Naive B cell (primary cell): ENCODE measurements around the gene ELMOD2. TPM values are rescaled to one million over a fixed set of nuclear protein-coding genes. Genes with fewer than 3 reads are reported as not detected.
A peak's percentile ranks its signal among the peaks of the same experiment; 100 is the strongest.

ENCODE experiments used
- ATAC-seq, 2 donors: fragments of 150-1000 bp; cut with Tn5 transposase; 2 replicates each; pipeline ENCODE4 v1.10.0; 2021; ENCODE audit warnings: low read depth in 2 of 2, mild to moderate bottlenecking in 2 of 2, moderate library complexity in 2 of 2
- DNase-seq: peaks from one replicate; pipeline ENCODE4 v3.0.0; 2022
- H3K27ac Mint-ChIP-seq, 6 donors: one replicate each; pipeline ENCODE4 v1.8.0; 2020 to 2022; ENCODE audit warnings: mild to moderate bottlenecking in 6 of 6, mixed read lengths in 6 of 6, moderate library complexity in 5 of 6, inconsistent platforms in 2 of 6
- H3K27me3 Mint-ChIP-seq, 3 donors: one replicate each; pipeline ENCODE4 v1.8.0; 2021 to 2022; ENCODE audit warnings: mixed read lengths in 3 of 3, mild to moderate bottlenecking in 1 of 3
- H3K36me3 Mint-ChIP-seq, 2 donors: one replicate each; pipeline ENCODE4 v1.8.0; 2020 to 2022; ENCODE audit warnings: mixed read lengths in 2 of 2, inconsistent platforms in 1 of 2, mild to moderate bottlenecking in 1 of 2
- H3K4me1 Mint-ChIP-seq, 3 donors: one replicate each; pipeline ENCODE4 v1.8.0; 2020 to 2022; ENCODE audit warnings: mixed read lengths in 3 of 3, inconsistent platforms in 1 of 3, mild to moderate bottlenecking in 1 of 3, moderate library complexity in 1 of 3
- H3K4me3 Mint-ChIP-seq, 8 donors: one replicate each; pipeline ENCODE4 v1.8.0; 2020 to 2022; ENCODE audit warnings: mild to moderate bottlenecking in 8 of 8, mixed read lengths in 8 of 8, moderate library complexity in 8 of 8, inconsistent platforms in 2 of 8
- H3K9me3 Mint-ChIP-seq, 7 donors: one replicate each; pipeline ENCODE4 v1.8.0; 2020 to 2022; ENCODE audit warnings: mixed read lengths in 7 of 7, mild to moderate bottlenecking in 5 of 7, inconsistent platforms in 2 of 7, moderate library complexity in 1 of 7
- polyA plus RNA-seq, 6 donors: library from polyadenylated mRNA; unstranded; fragments of 300-500 nt; fragmentation: Illumina TruSeq; gene quantifications; one replicate each; pipeline ENCODE4 v1.2.3, GENCODE V29; 2021; ENCODE audit warnings: low read depth in 6 of 6

The ELMOD2 gene
- polyA plus RNA-seq, 6 donors from 2014 or later = 3.1 to 8.1 (median 6.7) TPM

- H3K4me3 Mint-ChIP-seq = peak overlapping the region in 2 of 8 donors; percentile 31 to 37
Measured at GRCh38 chr4:140556372-140557085, 32.6 kb downstream of the ELMOD2 start.

DNA sequence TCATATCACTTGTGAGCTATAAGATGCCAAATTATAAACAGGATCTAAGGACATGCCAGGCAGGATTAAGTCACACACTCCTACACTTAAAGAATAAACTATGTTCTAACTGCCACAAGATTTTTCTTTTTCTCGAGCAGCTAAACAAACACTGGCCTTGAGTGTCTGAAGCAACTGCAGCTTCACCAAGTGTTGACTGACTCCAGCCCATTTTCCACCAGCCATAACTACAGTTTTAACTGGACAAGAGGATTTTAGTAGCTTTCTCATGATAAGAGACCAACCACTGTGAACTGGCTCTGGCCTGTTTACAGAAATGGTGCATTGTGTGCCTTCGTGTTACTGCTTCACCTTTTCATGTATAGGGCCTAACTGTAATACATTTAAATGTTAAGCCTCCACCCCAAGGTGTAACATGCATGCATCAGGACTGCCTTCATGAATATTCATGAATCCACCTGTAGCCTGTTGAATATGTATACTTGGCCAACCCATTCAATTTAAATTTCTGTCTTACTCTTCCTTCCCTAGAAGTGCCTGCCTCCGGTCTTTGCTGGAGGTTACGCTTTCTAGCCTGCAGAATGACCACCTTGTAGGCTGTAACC, 34.0 kb downstream of the ELMOD2 start:
- no peak for DNase-seq
- no peak for ATAC-seq
- peaks cover 8 to 18% (median 11%) of the 10 kb centered on the region in 3 donors for H3K4me1 Mint-ChIP-seq
- H3K27me3 Mint-ChIP-seq = peaks cover 34 to 42% (median 35%) of the 10 kb centered on the region in 3 donors
- no peaks in the 10 kb centered on the region for H3K9me3 Mint-ChIP-seq
- H3K36me3 Mint-ChIP-seq = peaks cover 1 to 4% of the 10 kb centered on the region in 2 donors
- H3K27ac Mint-ChIP-seq = peak overlapping the region in 1 of 6 donors; percentile 87
- no peak overlapping the region for H3K4me3 Mint-ChIP-seq

More at GRCh38 chr4:140556372-140557085, 32.6 kb downstream of the ELMOD2 start:
- peak overlapping the region in 2 of 6 donors; percentile 71 to 87 for H3K27ac Mint-ChIP-seq
- peaks cover 8 to 18% (median 11%) of the 10 kb centered on the region in 3 donors for H3K4me1 Mint-ChIP-seq
- peak; percentile 68 for DNase-seq
- no peaks in the 10 kb centered on the region for H3K9me3 Mint-ChIP-seq
- H3K27me3 Mint-ChIP-seq = peaks cover 27 to 42% (median 28%) of the 10 kb centered on the region in 3 donors
- H3K36me3 Mint-ChIP-seq = peaks cover 9 to 11% of the 10 kb centered on the region in 2 donors
- ATAC-seq = peak; percentile 98 to 99

DNA sequence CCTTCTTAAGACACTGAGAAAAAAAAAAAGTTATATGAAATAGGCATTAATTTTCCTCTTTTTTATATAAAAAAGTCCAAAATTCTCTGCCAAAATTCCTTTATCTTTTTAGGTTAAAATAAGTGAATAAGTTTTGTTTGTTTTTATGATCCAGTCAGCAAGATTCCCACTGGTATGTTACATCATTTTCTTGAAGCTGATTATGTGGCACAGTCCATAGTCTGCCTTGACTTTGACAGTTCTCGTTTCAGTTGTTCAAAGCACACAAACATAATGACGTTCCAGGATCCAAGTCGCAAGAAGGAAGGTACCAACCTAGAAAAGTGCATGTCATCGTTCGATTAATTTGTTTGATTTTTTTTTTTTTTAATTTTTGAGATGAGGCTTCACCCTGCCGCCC, 35.7 kb downstream of the ELMOD2 start:
- Mint-ChIP-seq H3K4me1 (peaks cover 8 to 18% (median 11%) of the 10 kb centered on the region in 3 donors), H3K9me3 (no peaks in the 10 kb centered on the region), H3K36me3 (no peaks in the 10 kb centered on the region), H3K27me3 (peaks cover 35 to 44% (median 38%) of the 10 kb centered on the region in 3 donors), H3K4me3 (no peak overlapping the region), H3K27ac (no peak overlapping the region)
- ATAC-seq (no peak), DNase-seq (no peak)

DNA sequence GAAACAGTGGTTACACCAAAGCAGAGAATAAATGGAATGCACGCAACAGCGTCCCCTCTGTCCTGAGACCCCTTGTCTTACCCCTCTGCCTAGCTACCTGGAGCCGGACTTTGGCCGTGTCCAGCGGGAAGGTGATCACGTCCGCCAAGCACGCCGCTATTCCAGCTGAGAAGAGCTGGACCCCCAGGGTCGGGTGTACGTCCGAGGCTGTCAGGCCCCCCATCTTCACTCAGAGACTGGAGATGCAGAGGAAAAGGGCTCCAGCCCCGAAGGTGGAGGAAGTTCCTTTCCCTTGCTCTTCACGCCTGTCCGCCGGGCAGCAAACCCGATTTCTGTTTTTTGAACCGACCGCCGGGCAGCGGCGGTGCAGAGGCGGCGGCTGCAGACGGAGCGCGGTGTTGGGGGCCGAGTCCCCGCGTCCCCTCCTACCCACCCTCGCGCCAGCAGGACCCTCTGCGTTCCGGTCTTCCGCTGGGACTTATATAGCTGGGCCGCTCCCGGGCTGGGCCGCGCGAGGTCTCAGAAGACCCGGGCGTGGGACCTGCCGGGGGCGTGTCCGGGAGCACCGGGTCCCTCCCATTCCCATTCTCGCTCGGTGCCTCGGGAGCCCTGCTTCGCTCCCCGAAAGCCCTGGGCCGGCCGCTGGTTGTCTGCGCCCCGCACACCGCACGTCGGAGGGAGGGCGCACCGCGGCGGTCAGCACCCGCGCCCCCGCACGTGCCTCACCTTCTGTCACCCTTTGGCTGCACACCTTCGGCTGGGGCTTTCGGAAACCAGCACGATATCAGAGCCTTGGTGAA, 44.7 kb downstream of the ELMOD2 start, which contains the start of gene UCP1:
UCP1 (minus strand) TSS at position 455 of the 800 bp plus-strand sequence; CDS start at position 223, 232 bp downstream.
- Mint-ChIP-seq H3K4me1 (peaks cover 15 to 25% (median 18%) of the 10 kb centered on the region in 3 donors), H3K27me3 (peaks cover 38 to 61% (median 51%) of the 10 kb centered on the region in 3 donors), H3K36me3 (peaks cover 11 to 21% of the 10 kb centered on the region in 2 donors), H3K9me3 (peaks cover 2 to 24% (median 9%) of the 10 kb centered on the region in 7 donors), H3K4me3 (peak within 1 kb of the TSS; percentile 46 to 95 (median 88)), H3K27ac (peak within 1 kb of the TSS in 2 of 6 donors; percentile 45 to 82)
- DNase-seq (peak; percentile 6), ATAC-seq (peak; percentile 43 to 47)

- peaks cover 11 to 21% of the 10 kb centered on the region in 2 donors for H3K36me3 Mint-ChIP-seq
- DNase-seq = no peak
- H3K27me3 Mint-ChIP-seq = peaks cover 40 to 64% (median 53%) of the 10 kb centered on the region in 3 donors
Measured at GRCh38 chr4:140569307-140569638, 45.3 kb downstream of the ELMOD2 start.

GRCh38 chr4:140571620-140572019, 47.7 kb downstream of the ELMOD2 start:
- Mint-ChIP-seq H3K36me3 (peaks cover 11 to 21% of the 10 kb centered on the region in 2 donors), H3K4me3 (no peak overlapping the region), H3K4me1 (peaks cover 15 to 25% (median 18%) of the 10 kb centered on the region in 3 donors), H3K27ac (no peak overlapping the region), H3K27me3 (peaks cover 57 to 82% (median 59%) of the 10 kb centered on the region in 3 donors), H3K9me3 (peaks cover 2 to 24% (median 9%) of the 10 kb centered on the region in 7 donors)
- ATAC-seq = no peak
- no peak for DNase-seq

More at GRCh38 chr4:140569307-140569638, 45.3 kb downstream of the ELMOD2 start:
- Mint-ChIP-seq H3K9me3 (peaks cover 2 to 24% (median 9%) of the 10 kb centered on the region in 7 donors), H3K27ac (peak overlapping the region in 1 of 6 donors; percentile 45), H3K4me3 (peak overlapping the region; percentile 46 to 95 (median 88)), H3K4me1 (peaks cover 15 to 25% (median 18%) of the 10 kb centered on the region in 3 donors)
- ATAC-seq = no peak

- Mint-ChIP-seq H3K9me3 (peaks cover 2 to 20% (median 9%) of the 10 kb centered on the region in 7 donors), H3K27me3 (peaks cover 64 to 76% (median 75%) of the 10 kb centered on the region in 3 donors)
Measured at GRCh38 chr4:140575489-140575888, 51.5 kb downstream of the ELMOD2 start.

DNA sequence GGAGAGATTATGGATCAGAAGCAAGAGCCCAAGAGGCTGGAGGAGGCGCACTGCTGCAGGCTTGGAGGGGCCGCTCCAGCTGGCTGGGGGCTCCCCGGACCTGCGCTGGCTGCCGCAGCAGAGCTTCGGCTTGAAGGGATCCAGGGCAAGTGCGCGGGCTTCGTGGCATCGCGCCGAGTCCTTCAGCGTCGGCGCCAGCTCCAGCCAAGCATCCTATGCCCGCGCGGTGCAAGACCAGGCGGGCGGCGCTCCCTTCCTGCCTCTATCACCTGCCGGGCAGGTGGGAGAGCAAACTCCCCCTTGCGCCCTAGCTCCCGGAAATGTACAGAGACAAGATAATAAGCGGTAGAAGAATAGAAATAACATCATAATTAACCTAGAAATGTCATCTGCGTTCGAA, 55.3 kb downstream of the ELMOD2 start:
- peaks cover 2 to 8% (median 7%) of the 10 kb centered on the region in 3 donors for H3K4me1 Mint-ChIP-seq
- H3K9me3 Mint-ChIP-seq = peaks cover 0 to 3% (median 0%) of the 10 kb centered on the region in 7 donors
- no peaks in the 10 kb centered on the region for H3K36me3 Mint-ChIP-seq
- ATAC-seq (no peak), DNase-seq (no peak)
- H3K4me3 Mint-ChIP-seq = no peak overlapping the region
- no peak overlapping the region for H3K27ac Mint-ChIP-seq
- peaks cover 39 to 62% (median 50%) of the 10 kb centered on the region in 3 donors for H3K27me3 Mint-ChIP-seq

More at GRCh38 chr4:140575489-140575888, 51.5 kb downstream of the ELMOD2 start:
- ATAC-seq = no peak
- DNase-seq = no peak
- H3K36me3 Mint-ChIP-seq = peaks cover 11 to 18% of the 10 kb centered on the region in 2 donors
- no peak overlapping the region for H3K4me3 Mint-ChIP-seq
- H3K4me1 Mint-ChIP-seq = peaks cover 2 to 8% (median 7%) of the 10 kb centered on the region in 3 donors
- H3K27ac Mint-ChIP-seq = no peak overlapping the region

DNA sequence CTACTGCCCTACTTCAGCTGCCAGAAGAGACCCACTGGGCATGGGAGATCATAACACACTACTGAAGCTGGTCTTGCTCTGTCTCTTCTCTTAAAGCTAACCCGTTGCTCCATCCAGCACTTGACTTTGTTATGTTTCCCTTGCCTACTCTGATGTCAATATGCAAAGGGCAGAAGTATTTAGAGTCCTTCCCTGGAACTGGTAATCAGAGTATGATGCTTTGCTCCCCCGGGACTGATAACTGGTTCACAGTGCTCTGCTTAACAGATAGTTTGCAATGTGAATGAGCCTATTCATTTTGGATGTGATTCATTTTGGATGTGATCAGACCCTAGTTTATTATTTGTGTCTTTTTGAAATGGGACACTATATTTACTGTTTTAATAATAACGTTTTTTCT, 57.1 kb downstream of the ELMOD2 start:
- H3K4me1 Mint-ChIP-seq = peaks cover 2 to 8% (median 7%) of the 10 kb centered on the region in 3 donors
- H3K9me3 Mint-ChIP-seq = peaks cover 0 to 3% (median 0%) of the 10 kb centered on the region in 7 donors
- DNase-seq (no peak), ATAC-seq (no peak)
- peaks cover 35 to 51% (median 38%) of the 10 kb centered on the region in 3 donors for H3K27me3 Mint-ChIP-seq
- no peaks in the 10 kb centered on the region for H3K36me3 Mint-ChIP-seq
- H3K27ac Mint-ChIP-seq = peak overlapping the region in 1 of 6 donors; percentile 24
- no peak overlapping the region for H3K4me3 Mint-ChIP-seq

DNA sequence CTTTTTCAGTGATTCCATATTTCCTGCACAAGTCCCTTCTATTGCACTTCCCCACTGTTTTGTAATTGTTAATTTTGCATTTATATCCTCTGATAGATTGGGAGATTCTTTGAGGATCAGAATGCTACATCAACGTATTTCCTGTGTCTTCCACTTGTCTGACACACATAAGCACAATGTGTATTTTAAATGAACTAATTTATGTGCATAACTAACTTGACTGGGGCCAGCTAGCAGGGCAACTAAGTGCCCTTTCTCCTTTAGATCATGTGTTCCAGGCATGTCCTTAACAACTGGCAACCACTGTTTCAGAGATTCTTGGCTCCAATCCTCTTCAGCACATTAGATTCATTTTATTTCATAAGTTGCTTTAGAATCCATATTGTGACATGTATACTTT, 60.5 kb downstream of the ELMOD2 start:
- ATAC-seq = no peak
- H3K4me1 Mint-ChIP-seq = peaks cover 0 to under 1% (median 0%) of the 10 kb centered on the region in 3 donors
- H3K27ac Mint-ChIP-seq = no peak overlapping the region
- DNase-seq = no peak
- H3K27me3 Mint-ChIP-seq = peaks cover 8 to 35% (median 17%) of the 10 kb centered on the region in 3 donors
- H3K9me3 Mint-ChIP-seq = peaks cover 0 to 3% (median 0%) of the 10 kb centered on the region in 7 donors
- no peaks in the 10 kb centered on the region for H3K36me3 Mint-ChIP-seq
- H3K4me3 Mint-ChIP-seq = no peak overlapping the region

DNA sequence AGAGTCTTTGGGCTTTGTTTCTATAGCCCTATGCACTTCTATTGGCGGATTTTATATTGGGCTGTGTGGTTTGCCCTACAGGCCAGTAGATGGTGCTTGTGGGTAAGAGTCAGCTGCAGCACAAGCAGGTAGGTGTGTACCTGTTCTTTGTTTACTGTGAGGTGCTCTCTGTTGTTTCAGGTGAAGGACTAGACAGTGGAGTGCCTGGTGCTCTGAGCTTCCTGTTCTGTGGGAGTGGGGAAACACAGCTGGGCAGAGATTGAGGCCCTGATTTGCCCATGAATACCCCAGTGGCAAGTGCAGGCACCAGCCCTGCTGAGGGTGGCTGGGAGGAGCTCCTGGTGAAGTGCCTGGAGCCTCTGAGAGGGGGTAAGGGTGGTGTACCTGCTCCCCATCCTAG, 71.1 kb downstream of the ELMOD2 start:
- peaks cover 0 to 6% of the 10 kb centered on the region in 2 donors for H3K36me3 Mint-ChIP-seq
- ATAC-seq = peak; percentile 83 to 88
- H3K9me3 Mint-ChIP-seq = peaks cover 0 to 9% (median 3%) of the 10 kb centered on the region in 7 donors
- no peak overlapping the region for H3K27ac Mint-ChIP-seq
- peak; percentile 10 for DNase-seq
- H3K4me3 Mint-ChIP-seq = peak overlapping the region in 1 of 8 donors; percentile 48
- H3K27me3 Mint-ChIP-seq = peaks cover 11 to 52% (median 46%) of the 10 kb centered on the region in 3 donors
- no peaks in the 10 kb centered on the region for H3K4me1 Mint-ChIP-seq

GRCh38 chr4:140600408-140600807, 76.4 kb downstream of the ELMOD2 start:
- DNase-seq (no peak), ATAC-seq (no peak)
- H3K27me3 Mint-ChIP-seq = peaks cover 3 to 26% (median 15%) of the 10 kb centered on the region in 3 donors
- H3K36me3 Mint-ChIP-seq = no peaks in the 10 kb centered on the region
- H3K4me1 Mint-ChIP-seq = no peaks in the 10 kb centered on the region
- H3K27ac Mint-ChIP-seq = no peak overlapping the region
- no peak overlapping the region for H3K4me3 Mint-ChIP-seq
- no peaks in the 10 kb centered on the region for H3K9me3 Mint-ChIP-seq

GRCh38 chr4:140602714-140603113, 78.7 kb downstream of the ELMOD2 start:
- peaks cover 3 to 35% (median 27%) of the 10 kb centered on the region in 3 donors for H3K27me3 Mint-ChIP-seq
- no peaks in the 10 kb centered on the region for H3K4me1 Mint-ChIP-seq
- H3K9me3 Mint-ChIP-seq = no peaks in the 10 kb centered on the region
- H3K4me3 Mint-ChIP-seq = no peak overlapping the region
- H3K27ac Mint-ChIP-seq = peak overlapping the region in 1 of 6 donors; percentile 20
- DNase-seq (no peak), ATAC-seq (no peak)
- no peaks in the 10 kb centered on the region for H3K36me3 Mint-ChIP-seq
